Tibial artery (tissue), 4 donors: ENCODE measurements around the gene PPP1R3G.

Experiments used
- DNase-seq, 2 donors: peaks; one replicate each; pipeline ENCODE4 v3.0.0-alpha.2; 2019
- H3K27ac ChIP-seq, 2 donors: fragments of 200-600 bp; sonication (generic) in 1 of 2; 1 replicate in 1 of 2; 2 replicates in 1 of 2; pipeline ENCODE4 v1.5.1; 2018 to 2019; ENCODE audit warnings: mild to moderate bottlenecking in 1 of 2
- H3K27me3 ChIP-seq, 2 donors: fragments of 200-600 bp; sonication (generic) in 1 of 2; one replicate each; pipeline versions ENCODE4 v1.5.1 to v1.6.0; 2016 to 2019
- H3K36me3 ChIP-seq, 3 donors: fragments of 200-600 bp; sonication (generic) in 2 of 3; one replicate each; pipeline ENCODE4 v1.5.1; 2016 to 2019; ENCODE audit warnings: mild to moderate bottlenecking in 2 of 3
- H3K4me1 ChIP-seq, 4 donors: fragments of 200-600 bp; sonication (generic) in 2 of 4; 1 replicate in 3 of 4; 2 replicates in 1 of 4; pipeline ENCODE4 v1.5.1; 2016 to 2019
- H3K4me3 ChIP-seq, 2 donors: fragments of 200-600 bp; sonication (generic) in 1 of 2; 1 replicate in 1 of 2; 2 replicates in 1 of 2; pipeline ENCODE4 v1.5.1; 2018 to 2019; ENCODE audit warnings: mild to moderate bottlenecking in 2 of 2
- H3K9me3 ChIP-seq, 3 donors: fragments of 200-600 bp; sonication (generic) in 1 of 3; one replicate each; pipeline ENCODE4 v1.5.1; 2016 to 2019
- intact Hi-C: fragments of 100-400 bp; cut with DNase I; formaldehyde crosslinking; loops from one replicate; pipeline ENCODE4 v1.15.0; 2023; ENCODE audit warnings: low total_unique reads
- TF ChIP-seq, protein P1 (sequence below), 2 experiments: fragments of 200-600 bp in 1 of 2; fragments of 450-650 bp in 1 of 2; IDR thresholded peaks; one replicate each; pipeline ENCODE4 v1.5.1; 2017 to 2019; ENCODE audit warnings: antibody characterized with exemption in 2 of 2, mild to moderate bottlenecking in 1 of 2, moderate library complexity in 1 of 2

Gene PPP1R3G

DNA sequence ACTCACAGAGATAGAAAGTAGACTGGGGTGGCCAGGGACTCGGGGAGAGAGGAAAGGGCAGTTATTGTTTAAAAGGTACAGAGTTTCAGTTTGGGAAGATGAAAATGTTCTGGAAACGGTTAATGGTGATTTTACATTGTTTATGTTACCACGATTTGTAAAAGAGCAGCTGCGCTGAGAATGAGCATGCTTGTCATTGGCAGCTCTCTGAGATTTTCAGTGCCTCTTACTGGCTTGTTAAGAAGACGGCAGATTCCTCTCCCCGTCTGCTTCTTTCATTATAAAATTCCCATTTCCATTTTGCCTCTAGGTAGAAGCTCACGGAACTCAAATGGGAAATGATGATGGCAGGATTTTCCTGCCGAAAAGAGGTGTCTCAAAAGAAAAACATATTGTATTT, 39.7 kb upstream of the PPP1R3G start:
- intact Hi-C loops = no loop called here
- H3K4me1 ChIP-seq = no peaks in the 10 kb centered on the region
- H3K4me3 ChIP-seq = no peak overlapping the region
- H3K27ac ChIP-seq = no peak overlapping the region
- H3K36me3 ChIP-seq = no peaks in the 10 kb centered on the region
- H3K9me3 ChIP-seq = peaks cover 0 to 3% (median 3%) of the 10 kb centered on the region in 3 donors
- TF ChIP-seq, protein P1, sequence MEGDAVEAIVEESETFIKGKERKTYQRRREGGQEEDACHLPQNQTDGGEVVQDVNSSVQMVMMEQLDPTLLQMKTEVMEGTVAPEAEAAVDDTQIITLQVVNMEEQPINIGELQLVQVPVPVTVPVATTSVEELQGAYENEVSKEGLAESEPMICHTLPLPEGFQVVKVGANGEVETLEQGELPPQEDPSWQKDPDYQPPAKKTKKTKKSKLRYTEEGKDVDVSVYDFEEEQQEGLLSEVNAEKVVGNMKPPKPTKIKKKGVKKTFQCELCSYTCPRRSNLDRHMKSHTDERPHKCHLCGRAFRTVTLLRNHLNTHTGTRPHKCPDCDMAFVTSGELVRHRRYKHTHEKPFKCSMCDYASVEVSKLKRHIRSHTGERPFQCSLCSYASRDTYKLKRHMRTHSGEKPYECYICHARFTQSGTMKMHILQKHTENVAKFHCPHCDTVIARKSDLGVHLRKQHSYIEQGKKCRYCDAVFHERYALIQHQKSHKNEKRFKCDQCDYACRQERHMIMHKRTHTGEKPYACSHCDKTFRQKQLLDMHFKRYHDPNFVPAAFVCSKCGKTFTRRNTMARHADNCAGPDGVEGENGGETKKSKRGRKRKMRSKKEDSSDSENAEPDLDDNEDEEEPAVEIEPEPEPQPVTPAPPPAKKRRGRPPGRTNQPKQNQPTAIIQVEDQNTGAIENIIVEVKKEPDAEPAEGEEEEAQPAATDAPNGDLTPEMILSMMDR (IDR thresholded peaks at IDR 0.05) = no peak
- H3K27me3 ChIP-seq = no peaks in the 10 kb centered on the region
- no peak for DNase-seq

- H3K27ac ChIP-seq = no peak overlapping the region
- H3K9me3 ChIP-seq = peaks cover 0 to 13% (median 8%) of the 10 kb centered on the region in 3 donors
- intact Hi-C loops = no loop called here
- DNase-seq = no peak
- H3K27me3 ChIP-seq = no peaks in the 10 kb centered on the region
- no peak overlapping the region for H3K4me3 ChIP-seq
- no peaks in the 10 kb centered on the region for H3K4me1 ChIP-seq
- H3K36me3 ChIP-seq = no peaks in the 10 kb centered on the region
- TF ChIP-seq, protein P1 (IDR thresholded peaks at IDR 0.05) = no peak
These were observed 38.7 kb upstream of the PPP1R3G start for GRCh38 chr6:5046430-5046829.

DNA sequence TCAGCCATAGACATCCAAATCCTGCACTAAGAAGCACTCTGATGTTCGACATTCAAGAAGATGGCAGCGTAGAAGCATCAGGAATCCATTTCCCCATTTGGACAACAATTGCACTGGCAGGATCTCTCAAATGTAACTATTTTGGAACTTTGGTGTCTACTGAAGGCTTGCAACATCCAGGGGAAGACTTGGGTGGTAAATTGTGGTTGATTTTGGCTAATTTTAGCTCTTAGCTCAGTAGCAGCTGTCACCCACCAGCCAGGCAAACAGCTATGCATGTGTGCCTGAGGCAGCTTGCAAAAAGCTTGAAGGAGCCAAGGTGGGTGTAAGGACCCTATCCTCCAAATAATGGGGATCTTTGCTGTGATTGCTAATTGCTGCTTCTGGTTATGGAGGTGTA, 35.1 kb upstream of the PPP1R3G start:
- Histone ChIP-seq H3K36me3 (no peaks in the 10 kb centered on the region), H3K4me1 (peaks cover 0 to 11% (median 0%) of the 10 kb centered on the region in 4 donors), H3K27me3 (no peaks in the 10 kb centered on the region), H3K4me3 (no peak overlapping the region), H3K9me3 (peaks cover 0 to 17% (median 12%) of the 10 kb centered on the region in 3 donors), H3K27ac (no peak overlapping the region)
- DNase-seq = no peak
- intact Hi-C loops = no loop called here
- TF ChIP-seq, protein P1 (IDR thresholded peaks at IDR 0.05) = no peak

DNA sequence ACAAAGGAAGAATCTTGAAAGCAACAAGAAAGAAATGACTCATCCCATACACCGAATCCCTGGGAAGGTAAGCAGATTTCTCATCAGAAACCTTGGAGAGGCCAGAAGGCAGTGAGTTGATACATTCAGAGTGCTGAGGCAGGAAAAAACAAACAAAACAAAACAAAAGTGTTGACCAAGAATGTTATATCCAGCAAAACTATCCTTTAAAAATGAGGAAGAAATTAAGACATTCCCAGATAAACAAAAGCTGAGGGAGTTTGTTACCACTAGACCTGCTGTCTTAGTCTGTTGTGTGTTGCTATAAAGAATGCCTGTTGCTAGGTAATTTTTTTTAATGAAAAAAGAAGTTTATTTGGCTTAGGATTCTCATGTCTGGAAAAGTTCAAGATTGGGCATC, 33.7 kb upstream of the PPP1R3G start:
- Histone ChIP-seq H3K9me3 (peaks cover 0 to 17% (median 12%) of the 10 kb centered on the region in 3 donors), H3K36me3 (no peaks in the 10 kb centered on the region), H3K4me3 (no peak overlapping the region), H3K27me3 (no peaks in the 10 kb centered on the region), H3K4me1 (peaks cover 0 to 11% (median 0%) of the 10 kb centered on the region in 4 donors), H3K27ac (no peak overlapping the region)
- no peak for DNase-seq
- TF ChIP-seq, protein P1 (IDR thresholded peaks at IDR 0.05) = no peak
- intact Hi-C loops = no loop called here

- H3K27ac ChIP-seq = no peak overlapping the region
- DNase-seq = no peak
- intact Hi-C loops = no loop called here
- no peak overlapping the region for H3K4me3 ChIP-seq
- H3K36me3 ChIP-seq = no peaks in the 10 kb centered on the region
- H3K9me3 ChIP-seq = peaks cover 0 to 17% (median 12%) of the 10 kb centered on the region in 3 donors
- TF ChIP-seq, protein P1 (IDR thresholded peaks at IDR 0.05) = no peak
- no peaks in the 10 kb centered on the region for H3K27me3 ChIP-seq
- H3K4me1 ChIP-seq = peaks cover 0 to 14% (median 0%) of the 10 kb centered on the region in 4 donors
These were observed 32.1 kb upstream of the PPP1R3G start for GRCh38 chr6:5053038-5053437.

GRCh38 chr6:5053864-5054244, 31.3 kb upstream of the PPP1R3G start:
- Histone ChIP-seq H3K4me3 (no peak overlapping the region), H3K27me3 (no peaks in the 10 kb centered on the region), H3K36me3 (no peaks in the 10 kb centered on the region), H3K4me1 (peaks cover 0 to 22% (median 0%) of the 10 kb centered on the region in 4 donors), H3K27ac (no peak overlapping the region), H3K9me3 (peaks cover 0 to 17% (median 12%) of the 10 kb centered on the region in 3 donors)
- TF ChIP-seq, protein P1 (IDR thresholded peaks at IDR 0.05) = no peak
- no peak for DNase-seq
- intact Hi-C loops = no loop called here
